Heart right ventricle (tissue), 16 donors: Measurements from ENCODE around the gene PRR5L. TPM values are rescaled to one million over a fixed set of nuclear protein-coding genes. Genes with fewer than 3 reads are reported as not detected.

ENCODE experiments used
- ATAC-seq, 8 donors: fragments of 200-7000 bp; cut with Tn5 transposase; one replicate each; pipeline ENCODE4 v1.9.1; 2020; ENCODE audit warnings: mild to moderate bottlenecking in 8 of 8, moderate library complexity in 8 of 8, moderate number of reproducible peaks in 1 of 8
- DNase-seq, 2 donors: peaks; one replicate each; pipeline ENCODE4 v3.0.0-alpha.2; 2020
- H3K27ac ChIP-seq, 10 donors: fragments of 200-600 bp; sonication (generic) in 2 of 10; one replicate each; pipeline versions ENCODE4 v1.5.0 to v1.8.0; 2020 to 2022; ENCODE audit warnings: mild to moderate bottlenecking in 3 of 10
- H3K27me3 ChIP-seq, 7 donors: fragments of 200-600 bp; one replicate each; pipeline ENCODE4 v1.8.0; 2021 to 2022; ENCODE audit warnings: mild to moderate bottlenecking in 2 of 7
- H3K36me3 ChIP-seq, 9 donors: fragments of 200-600 bp; sonication (generic) in 1 of 9; one replicate each; pipeline versions ENCODE4 v1.5.0 to v1.8.0; 2020 to 2022; ENCODE audit warnings: mild to moderate bottlenecking in 2 of 9
- H3K4me1 ChIP-seq, 9 donors: fragments of 200-600 bp; sonication (generic) in 1 of 9; one replicate each; pipeline versions ENCODE4 v1.5.0 to v1.8.0; 2020 to 2022; ENCODE audit warnings: mild to moderate bottlenecking in 4 of 9
- H3K4me3 ChIP-seq, 10 donors: fragments of 200-600 bp; sonication (generic) in 2 of 10; one replicate each; pipeline versions ENCODE4 v1.5.0 to v1.8.0; 2020 to 2022; ENCODE audit warnings: mild to moderate bottlenecking in 7 of 10, moderate library complexity in 2 of 10
- H3K9me3 ChIP-seq, 11 donors: fragments of 200-600 bp in 10 of 11; sonication (generic) in 2 of 11; one replicate each; pipeline versions ENCODE4 v1.5.0 to v1.8.0; 2013 to 2022; ENCODE audit warnings: mild to moderate bottlenecking in 2 of 11, control low read depth in 1 of 11, moderate library complexity in 1 of 11
- WGBS, 2 donors: extraction: QIAGEN DNeasy Blood & Tissue Kit; methylation state at CpG; one replicate each; pipeline ENCODE4 v1.1.7; 2013; ENCODE audit warnings: inconsistent platforms in 1 of 2; 5-methylcytosine and 5-hydroxymethylcytosine counted together
- intact Hi-C, 10 donors: fragments of 100-400 bp; cut with DNase I; formaldehyde crosslinking; loops; one replicate each; pipeline versions ENCODE4 v1.11.1 to v1.14.2; 2022
- polyA plus RNA-seq, 2 donors: library from polyadenylated mRNA; stranded (reverse); fragments of 200-250 nt; gene quantifications; one replicate each; pipeline ENCODE4 v1.2.3, GENCODE V29; 2013
- total RNA-seq, 10 donors: library from RNA; stranded (reverse); fragmentation: NEBNext Ultra II Directional in 3 of 10; extraction: Animal tissue kit (Norgen Biotek cat#: 25700) in 3 of 10; gene quantifications; one replicate each; pipeline versions ENCODE4 v1.2.1 to v1.2.4, GENCODE V29; 2021 to 2023
- TF ChIP-seq, protein P1 (sequence below), 9 donors: fragments of 200-600 bp; sonication (generic) in 2 of 9; IDR thresholded peaks; one replicate each; pipeline versions ENCODE4 v1.5.0 to v1.8.0; 2021 to 2022; ENCODE audit warnings: antibody characterized with exemption in 9 of 9, mild to moderate bottlenecking in 5 of 9, moderate library complexity in 1 of 9
- donor health status: Arrhythmogenic right ventricular cardiomyopathy.
- donor health status: ischemic (EF 13 %, LVEDD 7.1; RV severe dilation, severe dysfunction).
- donor health status: healthy with polysubstance abuse.
- donor health status: DM: no; HTN: yes; CAD: no.
- donor health status: DM: no; HTN: no; CAD: no.
- donor health status: ischemic (EF 25% LVEDD 6.9; RV normal size, moderate dysfunction).
- donor health status: ischemic (EF 25% LVEDD 5.7; RV mildly dilated, moderate dysfunction).
- donor health status: healthy.
- donor health status: DM: yes; HTN: yes; CAD: no.
- donor health status: Ischemic cardiomyopathy.
- donor health status: ischemic (EF 35%, LVEDD 5.7; RV mildly dilated, moderate dysfunction).
- donor health status: nonischemic (EF 11% LVEDD 7.7; RV severe dilation, severe dysfunction).
- donor health status: DM: yes; HTN: yes; CAD: no.
- donor health status: PGD.
- donor health status: ischemic (EF 29% LVEDD 5.4; RV normal size, mild dysfunction).
- donor health status: nonischemic (EF 23%, LVEDD 6.1; RV moderate dilation, normal function).

The PRR5L gene
- total and polyA plus RNA-seq, 12 donors = 0.80 to 10.7 (median 2.4) TPM

DNA sequence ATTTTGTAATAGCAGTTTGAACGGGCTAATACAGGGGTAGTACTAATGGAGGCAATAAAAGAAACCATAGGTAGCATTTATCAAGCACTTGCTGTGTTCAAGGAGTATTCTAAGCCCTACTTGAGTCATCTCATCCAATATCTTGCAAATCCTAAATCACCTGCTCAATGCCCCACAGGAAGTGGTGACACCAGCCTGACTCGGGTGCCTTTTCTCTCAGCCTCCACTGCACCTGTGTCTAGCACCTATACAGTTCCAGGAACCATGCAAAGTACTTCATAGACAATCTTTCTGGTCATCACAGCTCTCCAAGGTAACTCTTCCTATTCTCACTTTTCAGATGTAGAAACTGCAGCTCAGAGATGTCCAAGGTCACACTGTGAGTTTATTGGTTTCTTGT is 98.0 kb downstream of the PRR5L start:
- no peak overlapping the region for H3K27ac ChIP-seq
- H3K36me3 ChIP-seq = peaks cover 0 to 53% (median 0%) of the 10 kb centered on the region in 9 donors
- H3K27me3 ChIP-seq = no peaks in the 10 kb centered on the region
- DNase-seq (no peak), ATAC-seq (no peak)
- TF ChIP-seq, protein P1, sequence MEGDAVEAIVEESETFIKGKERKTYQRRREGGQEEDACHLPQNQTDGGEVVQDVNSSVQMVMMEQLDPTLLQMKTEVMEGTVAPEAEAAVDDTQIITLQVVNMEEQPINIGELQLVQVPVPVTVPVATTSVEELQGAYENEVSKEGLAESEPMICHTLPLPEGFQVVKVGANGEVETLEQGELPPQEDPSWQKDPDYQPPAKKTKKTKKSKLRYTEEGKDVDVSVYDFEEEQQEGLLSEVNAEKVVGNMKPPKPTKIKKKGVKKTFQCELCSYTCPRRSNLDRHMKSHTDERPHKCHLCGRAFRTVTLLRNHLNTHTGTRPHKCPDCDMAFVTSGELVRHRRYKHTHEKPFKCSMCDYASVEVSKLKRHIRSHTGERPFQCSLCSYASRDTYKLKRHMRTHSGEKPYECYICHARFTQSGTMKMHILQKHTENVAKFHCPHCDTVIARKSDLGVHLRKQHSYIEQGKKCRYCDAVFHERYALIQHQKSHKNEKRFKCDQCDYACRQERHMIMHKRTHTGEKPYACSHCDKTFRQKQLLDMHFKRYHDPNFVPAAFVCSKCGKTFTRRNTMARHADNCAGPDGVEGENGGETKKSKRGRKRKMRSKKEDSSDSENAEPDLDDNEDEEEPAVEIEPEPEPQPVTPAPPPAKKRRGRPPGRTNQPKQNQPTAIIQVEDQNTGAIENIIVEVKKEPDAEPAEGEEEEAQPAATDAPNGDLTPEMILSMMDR (IDR thresholded peaks at IDR 0.05) = no peak
- WGBS, 2 donors = 56 to 89% methylated on average over 2 of the region's 2 CpGs
- intact Hi-C loops = no loop called here
- peaks cover 0 to 48% (median 0%) of the 10 kb centered on the region in 9 donors for H3K4me1 ChIP-seq
- no peaks in the 10 kb centered on the region for H3K9me3 ChIP-seq
- no peak overlapping the region for H3K4me3 ChIP-seq

DNA sequence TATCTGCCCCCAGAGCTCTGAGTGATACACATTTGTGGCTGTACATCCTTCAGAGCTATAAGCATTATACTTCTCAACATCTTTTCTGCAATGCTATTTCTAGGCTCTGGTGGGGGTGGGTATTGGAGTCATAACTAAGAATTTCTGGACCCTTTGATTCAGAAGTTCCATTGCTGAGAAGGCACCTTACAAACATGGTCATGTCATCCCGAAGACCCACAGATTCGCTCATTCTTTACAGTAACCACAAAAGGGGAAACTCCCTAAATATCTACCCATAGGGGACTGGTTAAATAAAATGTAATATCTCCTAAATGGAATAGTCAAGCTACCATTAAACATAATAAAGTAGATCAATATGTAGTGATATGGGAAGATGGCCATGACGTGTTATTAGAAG is 98.8 kb downstream of the PRR5L start:
- no peaks in the 10 kb centered on the region for H3K9me3 ChIP-seq
- peaks cover 0 to 39% (median 0%) of the 10 kb centered on the region in 9 donors for H3K4me1 ChIP-seq
- no peak for ATAC-seq
- H3K36me3 ChIP-seq = peaks cover 0 to 62% (median 0%) of the 10 kb centered on the region in 9 donors
- H3K4me3 ChIP-seq = no peak overlapping the region
- DNase-seq = no peak
- H3K27me3 ChIP-seq = no peaks in the 10 kb centered on the region
- intact Hi-C loops = no loop called here
- no peak overlapping the region for H3K27ac ChIP-seq
- 92 to 93% methylated on average over 3 of the region's 3 CpGs for WGBS, 2 donors
- TF ChIP-seq, protein P1 (IDR thresholded peaks at IDR 0.05) = no peak

DNA sequence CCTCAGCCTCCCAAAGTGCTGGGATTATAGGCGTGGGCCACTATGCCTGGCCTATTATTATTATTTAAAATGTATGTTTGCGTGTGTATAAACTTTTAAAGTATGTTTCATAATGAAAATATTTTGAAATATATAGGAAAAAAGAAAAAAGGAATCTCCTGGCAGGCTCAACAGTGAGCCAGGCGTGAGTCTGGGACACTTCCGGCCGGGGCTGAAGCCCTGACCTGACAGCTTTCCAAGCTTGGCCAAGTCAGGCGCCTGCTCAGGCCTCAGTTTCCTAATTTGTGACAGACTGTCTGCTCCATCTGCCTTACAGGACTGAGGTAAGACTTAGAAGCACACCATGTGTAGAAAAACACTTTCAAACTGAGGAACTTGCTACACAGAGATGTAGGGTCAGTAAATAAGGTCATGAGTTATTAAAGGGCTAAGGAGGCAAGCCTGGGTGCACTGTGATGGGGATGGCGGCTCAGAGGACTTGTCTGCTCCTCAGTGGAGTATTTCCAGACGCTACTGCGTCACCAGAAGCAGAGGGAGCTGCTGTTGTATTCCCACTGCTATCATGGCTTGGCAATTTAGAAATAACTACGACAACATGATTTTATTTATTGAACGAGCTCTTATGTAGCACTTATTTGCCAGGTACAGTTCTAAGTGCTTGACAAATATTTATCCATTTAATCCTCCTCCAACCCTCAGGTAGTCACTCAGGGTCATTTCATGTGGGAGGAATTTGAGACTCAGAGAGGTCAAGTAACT is 100.1 kb downstream of the PRR5L start:
- peaks cover 0 to 36% (median 0%) of the 10 kb centered on the region in 9 donors for H3K4me1 ChIP-seq
- TF ChIP-seq, protein P1 (IDR thresholded peaks at IDR 0.05) = no peak
- no peak overlapping the region for H3K27ac ChIP-seq
- peaks cover 0 to 74% (median 0%) of the 10 kb centered on the region in 9 donors for H3K36me3 ChIP-seq
- no peak overlapping the region for H3K4me3 ChIP-seq
- no peaks in the 10 kb centered on the region for H3K27me3 ChIP-seq
- intact Hi-C loops = no loop called here
- H3K9me3 ChIP-seq = no peaks in the 10 kb centered on the region
- no peak for DNase-seq
- WGBS, 2 donors = 86 to 89% methylated on average over 11 of the region's 11 CpGs
- no peak for ATAC-seq

DNA sequence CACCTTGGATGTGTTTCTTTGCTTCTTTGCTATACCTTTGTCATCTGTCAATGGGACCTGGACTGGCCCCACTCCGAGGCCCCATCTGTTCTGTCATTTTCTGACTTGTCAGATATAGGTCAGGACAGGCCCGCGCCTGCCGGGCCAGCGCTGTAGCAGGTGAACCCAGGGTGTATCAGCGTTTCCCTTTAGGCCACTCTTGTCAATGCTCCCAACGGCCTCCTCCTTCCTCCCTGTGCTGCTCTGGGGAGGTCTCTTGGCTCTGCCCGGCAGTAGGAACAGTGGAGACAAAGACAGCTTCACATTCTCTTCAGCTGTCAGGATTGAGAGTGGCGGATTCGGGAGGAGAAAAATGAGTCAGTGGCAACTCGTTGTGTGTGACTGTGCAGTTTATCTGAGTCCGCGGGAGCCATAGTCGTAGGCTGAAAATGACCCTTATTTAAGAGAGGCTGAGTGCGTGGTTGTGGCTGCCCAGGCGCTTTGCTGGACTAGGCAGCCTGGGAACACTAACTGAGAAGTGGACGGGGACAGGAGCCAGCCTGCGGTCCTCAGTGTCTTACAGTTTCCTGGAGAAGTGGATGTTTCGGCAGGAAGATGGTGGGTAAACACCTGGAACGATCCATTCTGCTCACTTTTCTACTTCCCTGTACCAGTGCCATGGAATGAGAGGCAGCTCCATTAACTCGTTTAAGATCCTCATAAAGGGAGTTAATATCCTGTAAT is 102.3 kb downstream of the PRR5L start:
- H3K27me3 ChIP-seq = no peaks in the 10 kb centered on the region
- ATAC-seq (no peak), DNase-seq (no peak)
- peak overlapping the region in 1 of 10 donors; percentile 10 for H3K27ac ChIP-seq
- peaks cover 0 to 33% (median 13%) of the 10 kb centered on the region in 9 donors for H3K4me1 ChIP-seq
- no peak overlapping the region for H3K4me3 ChIP-seq
- intact Hi-C loops = no loop called here
- H3K9me3 ChIP-seq = no peaks in the 10 kb centered on the region
- peaks cover 0 to 97% (median 0%) of the 10 kb centered on the region in 9 donors for H3K36me3 ChIP-seq
- TF ChIP-seq, protein P1 (IDR thresholded peaks at IDR 0.05) = no peak
- WGBS, 2 donors = 85 to 88% methylated on average over 21 of the region's 21 CpGs
